Tibial nerve (tissue), 3 donors: ENCODE data around the gene DENND4B.

Experiments
- CTCF ChIP-seq, 5 experiments: fragments of 200-600 bp in 3 of 5; fragments of 450-650 bp in 2 of 5; sonication (generic) in 3 of 5; IDR thresholded peaks; one replicate each; pipeline ENCODE4 v1.5.1; 2016 to 2019; ENCODE audit warnings: antibody characterized with exemption in 5 of 5, mild to moderate bottlenecking in 3 of 5, moderate library complexity in 2 of 5
- POLR2A ChIP-seq, 2 donors: fragments of 450-650 bp; IDR thresholded peaks; one replicate each; pipeline ENCODE4 v1.6.1; 2017; ENCODE audit warnings: antibody characterized with exemption in 2 of 2, mild to moderate bottlenecking in 2 of 2, moderate library complexity in 2 of 2

GRCh38 chr1:153886127-153886526 lies 60.4 kb downstream of the DENND4B start:
- TF ChIP-seq CTCF (IDR thresholded peaks at IDR 0.05), result no peak
- TF ChIP-seq POLR2A (IDR thresholded peaks at IDR 0.05), result no peak
